HCT116 (cell line): Measurements from ENCODE around the gene INHBA.

Source experiments
- ATF3 ChIP-seq: IDR thresholded peaks from 2 replicates; pipeline ENCODE4 v1.6.1; 2012
- CEBPB ChIP-seq: IDR thresholded peaks from 2 replicates; pipeline ENCODE4 v1.6.1; 2012; ENCODE audit warnings: low read depth
- CTCF ChIP-seq, 3 experiments: fragments of 200-600 bp in 1 of 3; sonication (generic) in 1 of 3; IDR thresholded peaks in 2 of 3; conservative IDR thresholded peaks in 1 of 3; 2 replicates each; pipeline ENCODE4 v1.5.1; 2012 to 2017; ENCODE audit warnings: low read depth in 2 of 3, low read length in 2 of 3, antibody characterized with exemption in 1 of 3, borderline replicate concordance in 1 of 3, control low read depth in 1 of 3, mild to moderate bottlenecking in 1 of 3, mixed read lengths in 1 of 3, mixed run types in 1 of 3, moderate library complexity in 1 of 3; ENCODE audit not compliant: insufficient read depth in 1 of 3
- FOSL1 ChIP-seq: IDR thresholded peaks from 2 replicates; pipeline ENCODE4 v1.6.1; 2012; ENCODE audit warnings: low read depth
- MAX ChIP-seq: IDR thresholded peaks from 2 replicates; pipeline ENCODE4 v1.6.1; 2012
- POLR2A ChIP-seq: IDR thresholded peaks from 2 replicates; pipeline ENCODE4 v1.7.0; 2011; ENCODE audit warnings: borderline replicate concordance; ENCODE audit not compliant: insufficient read depth, insufficient read length; ENCODE audit errors: extremely low read depth
- POLR2AphosphoS5 ChIP-seq: IDR thresholded peaks from 2 replicates; pipeline ENCODE4 v1.6.1; 2011; ENCODE audit warnings: mild to moderate bottlenecking, low read depth, low read length, moderate library complexity
- RAD21 ChIP-seq: IDR thresholded peaks from 2 replicates; pipeline ENCODE4 v1.6.1; 2012; ENCODE audit warnings: low read depth, mild to moderate bottlenecking
- SIN3A ChIP-seq: IDR thresholded peaks from 2 replicates; pipeline ENCODE4 v1.6.1; 2012; ENCODE audit warnings: low read depth
- SP1 ChIP-seq: IDR thresholded peaks from 2 replicates; pipeline ENCODE4 v1.6.1; 2012; ENCODE audit warnings: low read depth
- ZNF274 ChIP-seq: fragments of 200-500 bp; sonication (Bioruptor generic); IDR thresholded peaks from 2 replicates; pipeline ENCODE4 v1.6.1; 2014; ENCODE audit warnings: mild to moderate bottlenecking, low read depth, low read length, inconsistent platforms
- TF ChIP-seq, protein P1 (sequence below): IDR thresholded peaks from 2 replicates; pipeline ENCODE4 v1.6.1; 2012; ENCODE audit warnings: low read depth

- no peak for TF ChIP-seq POLR2A
- TF ChIP-seq ZNF274: no peak
- TF ChIP-seq, protein P1, sequence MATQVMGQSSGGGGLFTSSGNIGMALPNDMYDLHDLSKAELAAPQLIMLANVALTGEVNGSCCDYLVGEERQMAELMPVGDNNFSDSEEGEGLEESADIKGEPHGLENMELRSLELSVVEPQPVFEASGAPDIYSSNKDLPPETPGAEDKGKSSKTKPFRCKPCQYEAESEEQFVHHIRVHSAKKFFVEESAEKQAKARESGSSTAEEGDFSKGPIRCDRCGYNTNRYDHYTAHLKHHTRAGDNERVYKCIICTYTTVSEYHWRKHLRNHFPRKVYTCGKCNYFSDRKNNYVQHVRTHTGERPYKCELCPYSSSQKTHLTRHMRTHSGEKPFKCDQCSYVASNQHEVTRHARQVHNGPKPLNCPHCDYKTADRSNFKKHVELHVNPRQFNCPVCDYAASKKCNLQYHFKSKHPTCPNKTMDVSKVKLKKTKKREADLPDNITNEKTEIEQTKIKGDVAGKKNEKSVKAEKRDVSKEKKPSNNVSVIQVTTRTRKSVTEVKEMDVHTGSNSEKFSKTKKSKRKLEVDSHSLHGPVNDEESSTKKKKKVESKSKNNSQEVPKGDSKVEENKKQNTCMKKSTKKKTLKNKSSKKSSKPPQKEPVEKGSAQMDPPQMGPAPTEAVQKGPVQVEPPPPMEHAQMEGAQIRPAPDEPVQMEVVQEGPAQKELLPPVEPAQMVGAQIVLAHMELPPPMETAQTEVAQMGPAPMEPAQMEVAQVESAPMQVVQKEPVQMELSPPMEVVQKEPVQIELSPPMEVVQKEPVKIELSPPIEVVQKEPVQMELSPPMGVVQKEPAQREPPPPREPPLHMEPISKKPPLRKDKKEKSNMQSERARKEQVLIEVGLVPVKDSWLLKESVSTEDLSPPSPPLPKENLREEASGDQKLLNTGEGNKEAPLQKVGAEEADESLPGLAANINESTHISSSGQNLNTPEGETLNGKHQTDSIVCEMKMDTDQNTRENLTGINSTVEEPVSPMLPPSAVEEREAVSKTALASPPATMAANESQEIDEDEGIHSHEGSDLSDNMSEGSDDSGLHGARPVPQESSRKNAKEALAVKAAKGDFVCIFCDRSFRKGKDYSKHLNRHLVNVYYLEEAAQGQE: no peak
- TF ChIP-seq CTCF (IDR thresholded peaks at IDR 0.05 in 2 of 3, conservative IDR thresholded peaks at IDR 0.05 in 1 of 3; ENCODE audit: borderline replicate concordance in 1 of 3, insufficient read depth in 1 of 3, low read depth in 2 of 3, low read length in 2 of 3): no peak
- TF ChIP-seq POLR2AphosphoS5: no peak
- no peak for TF ChIP-seq SP1
- TF ChIP-seq CEBPB: no peak
- TF ChIP-seq RAD21: no peak
- no peak for TF ChIP-seq MAX
- TF ChIP-seq ATF3: no peak
- TF ChIP-seq SIN3A: no peak
- TF ChIP-seq FOSL1: no peak
Measured at GRCh38 chr7:41661596-41661995, 41.3 kb downstream of the INHBA start.
